Fibroblast of the aortic adventitia (primary cell): ENCODE data around the gene DRAM1. TPM values are rescaled to one million over a fixed set of nuclear protein-coding genes. Genes with fewer than 3 reads are reported as not detected.

Experiments used
- DNase-seq: peaks from one replicate; pipeline ENCODE4 v3.0.0-alpha.2; 2010; ENCODE audit warnings: low read depth
- H3K4me3 ChIP-seq: 2 replicates; pipeline ENCODE4 v1.5.1; 2011; ENCODE audit warnings: low read depth, mild to moderate bottlenecking, control low read depth, low read length, moderate library complexity
- CTCF ChIP-seq: IDR thresholded peaks from 2 replicates; pipeline ENCODE4 v1.5.1; 2011; ENCODE audit warnings: mild to moderate bottlenecking, low read length, control low read depth, inconsistent platforms; ENCODE audit not compliant: insufficient read depth
- total RNA-seq: library from RNA; depleted of rRNA; stranded (reverse); fragments of >200 nt; gene quantifications from 2 replicates; pipeline ENCODE4 v1.2.3, GENCODE V29; 2012; ENCODE audit warnings: low replicate concordance

DRAM1 gene
- total RNA-seq, 1 donor, result 18.1 TPM

- no peak for DNase-seq
- no peak overlapping the region for H3K4me3 ChIP-seq
- no peak for TF ChIP-seq CTCF
These were observed 63.1 kb downstream of the DRAM1 start for GRCh38 chr12:101940400-101940950.

GRCh38 chr12:101941306-101942249, 64.2 kb downstream of the DRAM1 start:
- DNase-seq, result peak; percentile 58
- no peak for TF ChIP-seq CTCF
- no peak overlapping the region for H3K4me3 ChIP-seq

GRCh38 chr12:101942250-101942605, 64.8 kb downstream of the DRAM1 start:
- no peak for DNase-seq
- TF ChIP-seq CTCF, result no peak
- H3K4me3 ChIP-seq, result no peak overlapping the region

GRCh38 chr12:101945369-101946232, 68.2 kb downstream of the DRAM1 start:
- TF ChIP-seq CTCF, result no peak
- H3K4me3 ChIP-seq, result no peak overlapping the region
- peak; percentile 50 for DNase-seq

- DNase-seq, result no peak
- no peak overlapping the region for H3K4me3 ChIP-seq
- TF ChIP-seq CTCF, result no peak
These were observed 68.8 kb downstream of the DRAM1 start for GRCh38 chr12:101946233-101946611.

GRCh38 chr12:101947316-101947715, 69.9 kb downstream of the DRAM1 start:
- no peak for DNase-seq
- TF ChIP-seq CTCF, result no peak
- H3K4me3 ChIP-seq, result no peak overlapping the region
